IMR-90 (cell line): ENCODE results near the gene TGOLN2.

Experiments
- CEBPB ChIP-seq: IDR thresholded peaks from 2 replicates; pipeline ENCODE4 v1.6.1; 2012; ENCODE audit warnings: low read depth, low read length, improper control_type of control experiment
- FOS ChIP-seq: fragments of 150-350 bp; IDR thresholded peaks from 2 replicates; pipeline ENCODE4 v1.6.1; 2016; ENCODE audit warnings: low read depth, low read length
- MAFK ChIP-seq: IDR thresholded peaks from 2 replicates; pipeline ENCODE4 v1.6.1; 2012; ENCODE audit warnings: low read depth, low read length, improper control_type of control experiment
- MAZ ChIP-seq: IDR thresholded peaks from 2 replicates; pipeline ENCODE4 v1.6.1; 2012; ENCODE audit warnings: low read depth, mild to moderate bottlenecking, low read length, improper control_type of control experiment, moderate library complexity, borderline replicate concordance
- MXI1 ChIP-seq: IDR thresholded peaks from 2 replicates; pipeline ENCODE4 v1.6.1; 2012; ENCODE audit warnings: low read depth, mild to moderate bottlenecking, low read length, moderate library complexity, borderline replicate concordance
- POLR2A ChIP-seq: IDR thresholded peaks from 2 replicates; pipeline ENCODE4 v1.6.1; 2012; ENCODE audit warnings: mild to moderate bottlenecking, low read depth, low read length
- RAD21 ChIP-seq: IDR thresholded peaks from 2 replicates; pipeline ENCODE4 v1.6.1; 2012; ENCODE audit warnings: low read length, improper control_type of control experiment
- RCOR1 ChIP-seq: IDR thresholded peaks from 2 replicates; pipeline ENCODE4 v1.6.1; 2012; ENCODE audit warnings: mild to moderate bottlenecking, low read length, improper control_type of control experiment; ENCODE audit not compliant: insufficient replicate concordance
- RFX5 ChIP-seq: IDR thresholded peaks from 2 replicates; pipeline ENCODE4 v1.8.0; 2012; ENCODE audit warnings: low read depth, mild to moderate bottlenecking, low read length, moderate library complexity
- SMC3 ChIP-seq: fragments of 150-350 bp; IDR thresholded peaks from 2 replicates; pipeline ENCODE4 v1.6.1; 2016; ENCODE audit warnings: low read depth, mild to moderate bottlenecking, antibody characterized with exemption, low read length, moderate library complexity
- TF ChIP-seq, protein P1 (sequence below): conservative IDR thresholded peaks from 2 replicates; pipeline ENCODE4 v1.5.1; 2012; ENCODE audit warnings: mild to moderate bottlenecking, low read depth, low read length, improper control_type of control experiment
- TF ChIP-seq, protein P2 (sequence below): fragments of 150-350 bp; IDR thresholded peaks from 2 replicates; pipeline ENCODE4 v1.6.1; 2017; ENCODE audit warnings: mild to moderate bottlenecking, antibody characterized with exemption, low read length, low read depth
- TF ChIP-seq, protein P3 (sequence below): fragments of 150-350 bp; IDR thresholded peaks from 2 replicates; pipeline ENCODE4 v1.6.1; 2016; ENCODE audit warnings: low read depth, mild to moderate bottlenecking, low read length, moderate library complexity, borderline replicate concordance

DNA sequence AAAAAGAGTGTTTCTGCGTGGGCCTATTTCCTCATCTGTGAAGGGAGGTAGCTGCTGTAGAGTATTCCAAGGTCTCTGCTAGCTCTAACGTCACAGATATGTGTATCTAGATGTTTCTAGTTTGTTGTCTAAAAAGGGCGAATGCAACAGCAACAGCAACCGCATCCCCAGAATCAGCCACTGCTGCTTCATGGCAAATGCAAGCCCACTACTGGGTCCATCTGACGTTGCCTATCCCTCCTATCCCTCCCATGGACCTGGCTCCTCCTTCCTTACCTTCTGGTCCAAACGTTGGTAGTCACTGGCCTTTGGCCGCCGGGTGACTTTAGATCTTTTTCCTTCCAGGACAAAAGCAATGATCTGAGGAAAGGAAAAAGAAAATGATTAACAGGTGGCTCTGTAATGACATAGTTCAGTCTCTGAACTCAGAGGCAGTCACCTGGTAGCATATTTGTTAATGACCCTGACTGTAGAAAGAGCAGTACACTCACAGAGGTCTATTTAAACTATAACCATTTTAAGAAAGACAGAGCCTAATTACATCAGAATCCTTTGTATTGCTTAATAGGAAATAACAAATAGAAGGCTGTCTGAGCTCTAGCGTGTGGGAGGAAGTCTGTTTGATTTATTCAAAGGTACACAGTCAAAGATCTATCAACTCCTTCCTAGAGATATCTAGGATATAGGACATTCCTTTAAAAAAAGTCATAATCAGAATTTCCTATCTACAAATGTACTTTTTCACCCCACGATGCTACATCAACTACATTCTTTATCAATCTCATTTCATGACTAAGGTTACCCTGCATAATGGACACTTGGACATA, 2.9 kb downstream of the TGOLN2 start:
- TF ChIP-seq, protein P1, sequence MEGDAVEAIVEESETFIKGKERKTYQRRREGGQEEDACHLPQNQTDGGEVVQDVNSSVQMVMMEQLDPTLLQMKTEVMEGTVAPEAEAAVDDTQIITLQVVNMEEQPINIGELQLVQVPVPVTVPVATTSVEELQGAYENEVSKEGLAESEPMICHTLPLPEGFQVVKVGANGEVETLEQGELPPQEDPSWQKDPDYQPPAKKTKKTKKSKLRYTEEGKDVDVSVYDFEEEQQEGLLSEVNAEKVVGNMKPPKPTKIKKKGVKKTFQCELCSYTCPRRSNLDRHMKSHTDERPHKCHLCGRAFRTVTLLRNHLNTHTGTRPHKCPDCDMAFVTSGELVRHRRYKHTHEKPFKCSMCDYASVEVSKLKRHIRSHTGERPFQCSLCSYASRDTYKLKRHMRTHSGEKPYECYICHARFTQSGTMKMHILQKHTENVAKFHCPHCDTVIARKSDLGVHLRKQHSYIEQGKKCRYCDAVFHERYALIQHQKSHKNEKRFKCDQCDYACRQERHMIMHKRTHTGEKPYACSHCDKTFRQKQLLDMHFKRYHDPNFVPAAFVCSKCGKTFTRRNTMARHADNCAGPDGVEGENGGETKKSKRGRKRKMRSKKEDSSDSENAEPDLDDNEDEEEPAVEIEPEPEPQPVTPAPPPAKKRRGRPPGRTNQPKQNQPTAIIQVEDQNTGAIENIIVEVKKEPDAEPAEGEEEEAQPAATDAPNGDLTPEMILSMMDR, result no peak
- TF ChIP-seq POLR2A, result no peak
- TF ChIP-seq FOS, result no peak
- no peak for TF ChIP-seq MAFK
- TF ChIP-seq MAZ, result no peak
- peak; percentile 86 for TF ChIP-seq CEBPB
- TF ChIP-seq, protein P2, sequence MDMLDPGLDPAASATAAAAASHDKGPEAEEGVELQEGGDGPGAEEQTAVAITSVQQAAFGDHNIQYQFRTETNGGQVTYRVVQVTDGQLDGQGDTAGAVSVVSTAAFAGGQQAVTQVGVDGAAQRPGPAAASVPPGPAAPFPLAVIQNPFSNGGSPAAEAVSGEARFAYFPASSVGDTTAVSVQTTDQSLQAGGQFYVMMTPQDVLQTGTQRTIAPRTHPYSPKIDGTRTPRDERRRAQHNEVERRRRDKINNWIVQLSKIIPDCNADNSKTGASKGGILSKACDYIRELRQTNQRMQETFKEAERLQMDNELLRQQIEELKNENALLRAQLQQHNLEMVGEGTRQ, result no peak
- no peak for TF ChIP-seq MXI1
- TF ChIP-seq RFX5, result no peak
- no peak for TF ChIP-seq SMC3
- no peak for TF ChIP-seq RAD21
- TF ChIP-seq RCOR1, result no peak
- TF ChIP-seq, protein P3, sequence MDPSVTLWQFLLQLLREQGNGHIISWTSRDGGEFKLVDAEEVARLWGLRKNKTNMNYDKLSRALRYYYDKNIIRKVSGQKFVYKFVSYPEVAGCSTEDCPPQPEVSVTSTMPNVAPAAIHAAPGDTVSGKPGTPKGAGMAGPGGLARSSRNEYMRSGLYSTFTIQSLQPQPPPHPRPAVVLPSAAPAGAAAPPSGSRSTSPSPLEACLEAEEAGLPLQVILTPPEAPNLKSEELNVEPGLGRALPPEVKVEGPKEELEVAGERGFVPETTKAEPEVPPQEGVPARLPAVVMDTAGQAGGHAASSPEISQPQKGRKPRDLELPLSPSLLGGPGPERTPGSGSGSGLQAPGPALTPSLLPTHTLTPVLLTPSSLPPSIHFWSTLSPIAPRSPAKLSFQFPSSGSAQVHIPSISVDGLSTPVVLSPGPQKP, result no peak
